ENCODE measurements around the gene KAZN. TPM values are rescaled to one million over a fixed set of nuclear protein-coding genes. Genes with fewer than 3 reads are reported as not detected.

Gene KAZN
- total and polyA plus RNA-seq, 4 donors = 7.6 to 18.8 (median 11.2) TPM

DNA sequence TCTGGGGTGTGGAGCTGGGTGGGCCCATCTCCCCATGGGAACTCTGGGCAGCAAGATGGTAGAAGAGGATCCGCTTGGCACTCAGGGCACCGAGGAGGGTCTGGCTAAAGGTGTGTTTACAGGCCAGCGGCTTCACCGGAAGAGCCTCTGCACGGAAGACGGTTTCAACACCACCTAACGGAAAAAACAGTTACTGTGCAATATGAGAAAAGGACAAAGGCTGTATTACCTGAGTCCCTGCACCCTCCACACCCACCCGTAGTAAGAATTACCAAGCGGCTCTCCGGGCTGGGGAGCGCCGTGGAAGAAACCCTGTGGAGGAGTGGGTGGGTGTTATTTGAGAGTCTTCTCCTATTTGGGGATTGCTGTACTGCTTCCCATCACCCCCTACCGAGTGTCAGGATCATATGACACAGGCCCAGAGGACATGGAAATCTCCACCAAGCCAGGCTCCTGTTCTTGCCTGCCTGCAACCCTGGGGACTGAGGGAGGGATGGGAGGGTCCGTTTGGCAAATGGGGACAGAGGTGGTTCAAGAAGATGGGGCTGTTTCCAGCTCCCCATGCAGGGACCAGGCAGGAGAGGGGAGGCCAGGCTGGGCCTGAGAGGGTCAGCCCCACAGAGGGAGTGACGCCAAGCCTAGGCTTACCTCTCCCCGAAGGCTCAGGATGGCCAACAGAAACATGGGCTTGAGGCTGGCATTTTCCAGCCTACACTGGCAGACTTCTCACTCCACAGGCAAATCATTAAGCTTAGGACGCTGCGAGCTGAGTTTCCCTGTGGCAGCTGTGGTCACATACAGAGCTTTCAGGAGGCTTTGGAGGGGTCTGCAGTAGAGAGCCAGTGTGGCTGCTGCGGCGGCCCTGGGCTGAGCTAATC, 351.6 kb downstream of the KAZN start:
- no peaks in the 10 kb centered on the region for H3K9me3 ChIP-seq (ENCODE audit: control insufficient read depth in 4 of 4, insufficient read depth in 3 of 4, low read length in 3 of 4)
- H3K4me1 ChIP-seq (ENCODE audit: control insufficient read depth in 5 of 5, insufficient read depth in 5 of 5, low read length in 5 of 5) = peaks cover 3 to 33% (median 21%) of the 10 kb centered on the region in 5 donors
- no peak for ATAC-seq (ENCODE audit: insufficient read depth, low FRiP score)
- H3K36me3 ChIP-seq (ENCODE audit: control insufficient read depth in 4 of 4, insufficient read depth in 4 of 4, low read length in 4 of 4) = peaks cover 0 to 5% (median 0%) of the 10 kb centered on the region in 4 donors
- no peak overlapping the region for H3K4me3 ChIP-seq
- H3K27me3 ChIP-seq (ENCODE audit: control insufficient read depth in 3 of 3, insufficient read depth in 3 of 3, low read length in 2 of 3) = no peaks in the 10 kb centered on the region
- TF ChIP-seq, protein P1, sequence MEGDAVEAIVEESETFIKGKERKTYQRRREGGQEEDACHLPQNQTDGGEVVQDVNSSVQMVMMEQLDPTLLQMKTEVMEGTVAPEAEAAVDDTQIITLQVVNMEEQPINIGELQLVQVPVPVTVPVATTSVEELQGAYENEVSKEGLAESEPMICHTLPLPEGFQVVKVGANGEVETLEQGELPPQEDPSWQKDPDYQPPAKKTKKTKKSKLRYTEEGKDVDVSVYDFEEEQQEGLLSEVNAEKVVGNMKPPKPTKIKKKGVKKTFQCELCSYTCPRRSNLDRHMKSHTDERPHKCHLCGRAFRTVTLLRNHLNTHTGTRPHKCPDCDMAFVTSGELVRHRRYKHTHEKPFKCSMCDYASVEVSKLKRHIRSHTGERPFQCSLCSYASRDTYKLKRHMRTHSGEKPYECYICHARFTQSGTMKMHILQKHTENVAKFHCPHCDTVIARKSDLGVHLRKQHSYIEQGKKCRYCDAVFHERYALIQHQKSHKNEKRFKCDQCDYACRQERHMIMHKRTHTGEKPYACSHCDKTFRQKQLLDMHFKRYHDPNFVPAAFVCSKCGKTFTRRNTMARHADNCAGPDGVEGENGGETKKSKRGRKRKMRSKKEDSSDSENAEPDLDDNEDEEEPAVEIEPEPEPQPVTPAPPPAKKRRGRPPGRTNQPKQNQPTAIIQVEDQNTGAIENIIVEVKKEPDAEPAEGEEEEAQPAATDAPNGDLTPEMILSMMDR (IDR thresholded peaks at IDR 0.05; ENCODE audit: control extremely low read depth, extremely low read depth) = no peak
- DNase-seq = no peak
- H3K27ac ChIP-seq (ENCODE audit: low read depth in 1 of 2, low read length in 1 of 2) = peak overlapping the region in 1 of 2 donors; percentile 32
- no peak overlapping the region for H3K9ac ChIP-seq (ENCODE audit: insufficient read depth in 1 of 2, low read length in 2 of 2)
- WGBS, 2 donors = 88% methylated on average over 20 of the region's 20 CpGs

DNA sequence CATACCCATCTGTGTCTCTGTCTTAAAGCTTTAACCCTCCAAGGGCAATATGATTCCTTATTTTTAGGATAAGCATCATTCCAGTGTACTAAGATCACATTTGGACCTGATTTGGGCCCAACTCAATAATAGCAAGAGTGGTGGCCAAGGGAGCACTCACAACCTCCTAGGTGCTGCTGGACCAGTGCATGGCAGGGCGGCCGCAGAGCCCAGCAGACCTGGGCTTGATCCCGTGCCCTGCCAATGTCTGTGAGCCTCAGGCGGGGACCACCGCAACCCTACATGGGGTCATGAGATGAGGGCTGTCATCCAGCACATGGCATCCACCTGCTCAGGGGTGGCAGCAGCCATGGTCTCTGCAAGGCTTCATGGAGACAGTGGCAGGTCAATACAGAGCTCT, 353.3 kb downstream of the KAZN start:
- WGBS, 2 donors = 96% methylated on average over 5 of the region's 5 CpGs
- Histone ChIP-seq H3K27me3 (ENCODE audit: control insufficient read depth in 3 of 3, insufficient read depth in 3 of 3, low read length in 2 of 3) (no peaks in the 10 kb centered on the region), H3K9me3 (ENCODE audit: control insufficient read depth in 4 of 4, insufficient read depth in 3 of 4, low read length in 3 of 4) (no peaks in the 10 kb centered on the region), H3K9ac (ENCODE audit: insufficient read depth in 1 of 2, low read length in 2 of 2) (no peak overlapping the region), H3K4me3 (no peak overlapping the region), H3K36me3 (ENCODE audit: control insufficient read depth in 4 of 4, insufficient read depth in 4 of 4, low read length in 4 of 4) (peaks cover 0 to 5% (median 0%) of the 10 kb centered on the region in 4 donors), H3K4me1 (ENCODE audit: control insufficient read depth in 5 of 5, insufficient read depth in 5 of 5, low read length in 5 of 5) (peaks cover 0 to 30% (median 12%) of the 10 kb centered on the region in 5 donors), H3K27ac (ENCODE audit: low read depth in 1 of 2, low read length in 1 of 2) (no peak overlapping the region)
- TF ChIP-seq, protein P1 (IDR thresholded peaks at IDR 0.05; ENCODE audit: control extremely low read depth, extremely low read depth) = no peak
- ATAC-seq (ENCODE audit: insufficient read depth, low FRiP score) = no peak
- no peak for DNase-seq

DNA sequence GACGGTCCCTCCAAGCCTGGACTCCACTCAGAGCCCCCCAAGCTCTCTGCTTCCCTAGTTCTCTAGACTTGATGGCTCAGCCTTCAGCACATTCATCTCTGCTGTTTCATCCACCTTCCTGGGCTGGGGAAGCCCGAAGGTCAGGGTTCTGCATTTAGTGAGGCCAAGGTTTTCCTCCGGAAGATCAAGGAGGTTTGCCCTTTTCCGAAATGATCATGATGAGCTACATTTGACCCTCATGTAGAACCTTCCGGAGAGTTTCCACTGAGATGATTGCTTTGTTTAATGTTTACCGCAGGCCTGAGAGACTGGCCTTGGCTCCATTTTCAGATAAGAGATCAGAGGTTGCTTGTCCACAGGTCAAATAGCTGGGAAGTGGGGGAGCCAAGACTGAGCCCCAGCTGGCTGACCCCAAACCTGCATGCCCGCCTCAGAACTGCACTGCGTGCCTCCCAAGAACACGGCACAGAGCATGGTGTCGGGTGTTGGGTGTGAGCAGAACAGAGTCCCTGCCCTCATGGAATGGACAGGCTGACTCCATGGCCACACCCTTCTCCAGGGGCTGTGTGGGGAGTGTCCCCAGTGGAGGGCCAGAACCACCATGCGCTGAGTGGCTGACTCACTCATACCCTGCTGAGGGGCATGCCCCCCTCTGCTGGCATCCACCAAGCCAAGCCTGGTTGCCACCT, 354.3 kb downstream of the KAZN start:
- H3K9me3 ChIP-seq (ENCODE audit: control insufficient read depth in 4 of 4, insufficient read depth in 3 of 4, low read length in 3 of 4) = no peaks in the 10 kb centered on the region
- WGBS, 2 donors = 72 to 84% methylated on average over 11 of the region's 11 CpGs
- no peaks in the 10 kb centered on the region for H3K27me3 ChIP-seq (ENCODE audit: control insufficient read depth in 3 of 3, insufficient read depth in 3 of 3, low read length in 2 of 3)
- no peak overlapping the region for H3K4me3 ChIP-seq
- peak overlapping the region in 1 of 2 donors; percentile 55 for H3K27ac ChIP-seq (ENCODE audit: low read depth in 1 of 2, low read length in 1 of 2)
- H3K9ac ChIP-seq (ENCODE audit: insufficient read depth in 1 of 2, low read length in 2 of 2) = no peak overlapping the region
- H3K4me1 ChIP-seq (ENCODE audit: control insufficient read depth in 5 of 5, insufficient read depth in 5 of 5, low read length in 5 of 5) = peaks cover 0 to 27% (median 6%) of the 10 kb centered on the region in 5 donors
- DNase-seq = no peak
- ATAC-seq (ENCODE audit: insufficient read depth, low FRiP score) = no peak
- peaks cover 0 to 5% (median 0%) of the 10 kb centered on the region in 4 donors for H3K36me3 ChIP-seq (ENCODE audit: control insufficient read depth in 4 of 4, insufficient read depth in 4 of 4, low read length in 4 of 4)
- TF ChIP-seq, protein P1 (IDR thresholded peaks at IDR 0.05; ENCODE audit: control extremely low read depth, extremely low read depth) = no peak

Data from lung (tissue), 12 donors.